Liver (tissue), 9 donors: ENCODE data around the gene SH2D3C. TPM values are rescaled to one million over a fixed set of nuclear protein-coding genes. Genes with fewer than 3 reads are reported as not detected.

Experiments used
- DNase-seq: peaks from one replicate; pipeline ENCODE4 v3.0.0-alpha.2; 2017; ENCODE audit warnings: low spot score
- H3K27ac ChIP-seq, 2 donors: one replicate each; pipeline ENCODE4 v1.7.0; 2013; ENCODE audit warnings: inconsistent platforms in 2 of 2, low read length in 2 of 2, control low read depth in 1 of 2, low read depth in 1 of 2, mild to moderate bottlenecking in 1 of 2
- H3K27me3 ChIP-seq, 4 donors: one replicate each; pipeline versions ENCODE4 v1.6.1 to v1.7.0; 2013; ENCODE audit warnings: low read length in 3 of 4, inconsistent platforms in 1 of 4, mild to moderate bottlenecking in 1 of 4, moderate library complexity in 1 of 4; ENCODE audit not compliant: control insufficient read depth in 4 of 4, insufficient read depth in 4 of 4
- H3K36me3 ChIP-seq, 4 donors: one replicate each; pipeline versions ENCODE4 v1.6.1 to v1.7.0; 2013; ENCODE audit warnings: low read length in 3 of 4, mild to moderate bottlenecking in 3 of 4, low read depth in 1 of 4, moderate library complexity in 1 of 4; ENCODE audit not compliant: control insufficient read depth in 4 of 4, insufficient read depth in 3 of 4
- H3K4me1 ChIP-seq, 4 donors: one replicate each; pipeline versions ENCODE4 v1.6.1 to v1.7.0; 2013; ENCODE audit warnings: low read length in 3 of 4, mild to moderate bottlenecking in 3 of 4, moderate library complexity in 1 of 4; ENCODE audit not compliant: control insufficient read depth in 4 of 4, insufficient read depth in 4 of 4
- H3K4me3 ChIP-seq, 3 donors: one replicate each; pipeline versions ENCODE4 v1.6.1 to v1.7.0; 2013; ENCODE audit warnings: low read length in 3 of 3, control low read depth in 1 of 3, low read depth in 1 of 3, mild to moderate bottlenecking in 1 of 3
- H3K9ac ChIP-seq, 2 donors: one replicate each; pipeline ENCODE4 v1.7.0; 2013; ENCODE audit warnings: low read length in 2 of 2, mild to moderate bottlenecking in 2 of 2, moderate library complexity in 2 of 2, control low read depth in 1 of 2, low read depth in 1 of 2
- H3K9me3 ChIP-seq, 4 donors: one replicate each; pipeline versions ENCODE4 v1.6.1 to v1.7.0; 2013; ENCODE audit warnings: low read length in 3 of 4; ENCODE audit not compliant: control insufficient read depth in 4 of 4
- EGR1 ChIP-seq, 2 donors: IDR thresholded peaks; 2 replicates each; pipeline ENCODE4 v1.6.1; 2016 to 2018; ENCODE audit warnings: antibody characterized with exemption in 2 of 2, low read depth in 2 of 2
- FOXA1 ChIP-seq: IDR thresholded peaks from 2 replicates; pipeline ENCODE4 v1.6.1; 2016; ENCODE audit warnings: antibody characterized with exemption
- FOXA2 ChIP-seq: IDR thresholded peaks from 2 replicates; pipeline ENCODE4 v1.6.1; 2016; ENCODE audit warnings: antibody characterized with exemption
- GABPA ChIP-seq, 2 donors: IDR thresholded peaks in 1 of 2; conservative IDR thresholded peaks in 1 of 2; 2 replicates each; pipeline ENCODE4 v1.6.1; 2016; ENCODE audit warnings: antibody characterized with exemption in 2 of 2, mild to moderate bottlenecking in 1 of 2, moderate library complexity in 1 of 2
- HNF4A ChIP-seq, 2 donors: conservative IDR thresholded peaks; 2 replicates each; pipeline ENCODE4 v1.6.1; 2016; ENCODE audit warnings: antibody characterized with exemption in 2 of 2, mild to moderate bottlenecking in 2 of 2
- HNF4G ChIP-seq: IDR thresholded peaks from 2 replicates; pipeline ENCODE4 v1.6.1; 2016; ENCODE audit warnings: antibody characterized with exemption
- JUND ChIP-seq, 2 donors: IDR thresholded peaks; 2 replicates each; pipeline ENCODE4 v1.6.1; 2016; ENCODE audit warnings: antibody characterized with exemption in 2 of 2
- NR2F2 ChIP-seq: IDR thresholded peaks from 2 replicates; pipeline ENCODE4 v1.6.1; 2016; ENCODE audit warnings: antibody characterized with exemption
- RAD21 ChIP-seq, 2 donors: IDR thresholded peaks; 2 replicates each; pipeline ENCODE4 v1.6.1; 2016; ENCODE audit warnings: antibody characterized with exemption in 2 of 2, mild to moderate bottlenecking in 2 of 2
- RXRA ChIP-seq, 2 donors: IDR thresholded peaks; 2 replicates each; pipeline ENCODE4 v1.6.1; 2017 to 2018; ENCODE audit warnings: antibody characterized with exemption in 2 of 2, mild to moderate bottlenecking in 1 of 2
- SP1 ChIP-seq: IDR thresholded peaks from 2 replicates; pipeline ENCODE4 v1.6.1; 2018; ENCODE audit warnings: antibody characterized with exemption, mild to moderate bottlenecking
- TAF1 ChIP-seq: conservative IDR thresholded peaks from 2 replicates; pipeline ENCODE4 v1.6.1; 2016; ENCODE audit warnings: antibody characterized with exemption, mild to moderate bottlenecking
- YY1 ChIP-seq: IDR thresholded peaks from 2 replicates; pipeline ENCODE4 v1.6.1; 2016; ENCODE audit warnings: antibody characterized with exemption, mild to moderate bottlenecking
- WGBS: extraction: QIAGEN DNeasy Blood & Tissue Kit; methylation state at CpG from one replicate; pipeline ENCODE4 v1.1.7; 2013; 5-methylcytosine and 5-hydroxymethylcytosine counted together
- polyA plus RNA-seq, 2 donors: library from polyadenylated mRNA; stranded (reverse) in 1 of 2; unstranded in 1 of 2; fragments of 200-250 nt in 1 of 2; fragments of >200 nt in 1 of 2; fragmentation: Nextera tagmentation in 1 of 2; extraction: Ambion mirVana in 1 of 2; gene quantifications; one replicate each; pipeline versions ENCODE4 v1.2.1 to v1.2.3, GENCODE V29; 2013 to 2015
- total RNA-seq, 2 donors: library from RNA; depleted of rRNA; stranded (reverse); fragments of >200 nt; gene quantifications; one replicate each; pipeline ENCODE4 v1.2.3, GENCODE V29; 2014
- TF ChIP-seq, protein P1 (sequence below): IDR thresholded peaks from 2 replicates; pipeline ENCODE4 v1.6.1; 2016; ENCODE audit warnings: antibody characterized with exemption
- TF ChIP-seq, protein P2 (sequence below): IDR thresholded peaks from 2 replicates; pipeline ENCODE4 v1.6.1; 2016; ENCODE audit warnings: antibody characterized with exemption, mild to moderate bottlenecking
- TF ChIP-seq, protein P3 (sequence below): fragments of 150-350 bp; IDR thresholded peaks from 2 replicates; pipeline ENCODE4 v1.5.1; 2017; ENCODE audit warnings: improper control_type of control experiment, low read depth, low read length; ENCODE audit not compliant: missing input control
- donor health status: healthy.
- donor health status: healthy.
- donor health status: healthy.
- donor health status: healthy.
- donor health status: healthy.

Gene SH2D3C
- total and polyA plus RNA-seq, 4 donors, result 2.2 to 5.1 (median 3.9) TPM

DNA sequence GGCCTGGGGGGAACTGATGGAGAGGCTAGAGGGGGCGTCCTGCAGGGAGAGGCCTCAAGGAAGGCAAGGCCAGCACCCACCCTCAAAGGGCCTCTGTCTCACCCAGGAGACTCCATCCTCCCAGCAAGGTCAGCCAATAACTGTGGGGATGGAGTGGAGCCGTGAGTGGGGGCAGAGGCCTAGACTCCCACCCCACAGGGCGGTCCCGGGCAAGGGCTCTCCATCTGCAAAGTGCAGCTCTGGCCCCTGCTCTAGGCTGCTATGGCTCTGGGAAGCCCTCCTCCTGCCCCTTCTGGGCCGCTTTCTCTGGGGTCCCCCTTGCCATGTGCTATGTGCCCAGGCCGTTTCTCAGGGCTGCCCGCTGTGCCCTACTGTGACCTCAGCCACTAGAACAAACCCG, 38.3 kb upstream of the SH2D3C start:
- WGBS, result 88% methylated on average over 8 of the region's 8 CpGs
- no peaks in the 10 kb centered on the region for H3K9me3 ChIP-seq
- no peak overlapping the region for H3K9ac ChIP-seq
- TF ChIP-seq SP1 (no peak), RAD21 (IDR thresholded peaks at IDR 0.05) (no peak), GABPA (IDR thresholded peaks at IDR 0.05 in 1 of 2, conservative IDR thresholded peaks at IDR 0.05 in 1 of 2) (no peak), HNF4G (no peak), JUND (IDR thresholded peaks at IDR 0.05) (no peak), RXRA (IDR thresholded peaks at IDR 0.05) (no peak), TAF1 (no peak), YY1 (no peak), EGR1 (IDR thresholded peaks at IDR 0.05; ENCODE audit: low read depth in 2 of 2) (no peak), FOXA2 (no peak), FOXA1 (no peak), HNF4A (conservative IDR thresholded peaks at IDR 0.05) (no peak)
- TF ChIP-seq, protein P1, sequence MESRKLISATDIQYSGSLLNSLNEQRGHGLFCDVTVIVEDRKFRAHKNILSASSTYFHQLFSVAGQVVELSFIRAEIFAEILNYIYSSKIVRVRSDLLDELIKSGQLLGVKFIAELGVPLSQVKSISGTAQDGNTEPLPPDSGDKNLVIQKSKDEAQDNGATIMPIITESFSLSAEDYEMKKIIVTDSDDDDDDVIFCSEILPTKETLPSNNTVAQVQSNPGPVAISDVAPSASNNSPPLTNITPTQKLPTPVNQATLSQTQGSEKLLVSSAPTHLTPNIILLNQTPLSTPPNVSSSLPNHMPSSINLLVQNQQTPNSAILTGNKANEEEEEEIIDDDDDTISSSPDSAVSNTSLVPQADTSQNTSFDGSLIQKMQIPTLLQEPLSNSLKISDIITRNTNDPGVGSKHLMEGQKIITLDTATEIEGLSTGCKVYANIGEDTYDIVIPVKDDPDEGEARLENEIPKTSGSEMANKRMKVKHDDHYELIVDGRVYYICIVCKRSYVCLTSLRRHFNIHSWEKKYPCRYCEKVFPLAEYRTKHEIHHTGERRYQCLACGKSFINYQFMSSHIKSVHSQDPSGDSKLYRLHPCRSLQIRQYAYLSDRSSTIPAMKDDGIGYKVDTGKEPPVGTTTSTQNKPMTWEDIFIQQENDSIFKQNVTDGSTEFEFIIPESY, result no peak
- TF ChIP-seq, protein P2, sequence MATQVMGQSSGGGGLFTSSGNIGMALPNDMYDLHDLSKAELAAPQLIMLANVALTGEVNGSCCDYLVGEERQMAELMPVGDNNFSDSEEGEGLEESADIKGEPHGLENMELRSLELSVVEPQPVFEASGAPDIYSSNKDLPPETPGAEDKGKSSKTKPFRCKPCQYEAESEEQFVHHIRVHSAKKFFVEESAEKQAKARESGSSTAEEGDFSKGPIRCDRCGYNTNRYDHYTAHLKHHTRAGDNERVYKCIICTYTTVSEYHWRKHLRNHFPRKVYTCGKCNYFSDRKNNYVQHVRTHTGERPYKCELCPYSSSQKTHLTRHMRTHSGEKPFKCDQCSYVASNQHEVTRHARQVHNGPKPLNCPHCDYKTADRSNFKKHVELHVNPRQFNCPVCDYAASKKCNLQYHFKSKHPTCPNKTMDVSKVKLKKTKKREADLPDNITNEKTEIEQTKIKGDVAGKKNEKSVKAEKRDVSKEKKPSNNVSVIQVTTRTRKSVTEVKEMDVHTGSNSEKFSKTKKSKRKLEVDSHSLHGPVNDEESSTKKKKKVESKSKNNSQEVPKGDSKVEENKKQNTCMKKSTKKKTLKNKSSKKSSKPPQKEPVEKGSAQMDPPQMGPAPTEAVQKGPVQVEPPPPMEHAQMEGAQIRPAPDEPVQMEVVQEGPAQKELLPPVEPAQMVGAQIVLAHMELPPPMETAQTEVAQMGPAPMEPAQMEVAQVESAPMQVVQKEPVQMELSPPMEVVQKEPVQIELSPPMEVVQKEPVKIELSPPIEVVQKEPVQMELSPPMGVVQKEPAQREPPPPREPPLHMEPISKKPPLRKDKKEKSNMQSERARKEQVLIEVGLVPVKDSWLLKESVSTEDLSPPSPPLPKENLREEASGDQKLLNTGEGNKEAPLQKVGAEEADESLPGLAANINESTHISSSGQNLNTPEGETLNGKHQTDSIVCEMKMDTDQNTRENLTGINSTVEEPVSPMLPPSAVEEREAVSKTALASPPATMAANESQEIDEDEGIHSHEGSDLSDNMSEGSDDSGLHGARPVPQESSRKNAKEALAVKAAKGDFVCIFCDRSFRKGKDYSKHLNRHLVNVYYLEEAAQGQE, result no peak
- H3K27me3 ChIP-seq, result no peaks in the 10 kb centered on the region
- H3K27ac ChIP-seq, result no peak overlapping the region
- no peak for DNase-seq
- H3K4me1 ChIP-seq, result no peaks in the 10 kb centered on the region
- peaks cover 21 to 47% (median 26%) of the 10 kb centered on the region in 4 donors for H3K36me3 ChIP-seq
- no peak overlapping the region for H3K4me3 ChIP-seq

DNA sequence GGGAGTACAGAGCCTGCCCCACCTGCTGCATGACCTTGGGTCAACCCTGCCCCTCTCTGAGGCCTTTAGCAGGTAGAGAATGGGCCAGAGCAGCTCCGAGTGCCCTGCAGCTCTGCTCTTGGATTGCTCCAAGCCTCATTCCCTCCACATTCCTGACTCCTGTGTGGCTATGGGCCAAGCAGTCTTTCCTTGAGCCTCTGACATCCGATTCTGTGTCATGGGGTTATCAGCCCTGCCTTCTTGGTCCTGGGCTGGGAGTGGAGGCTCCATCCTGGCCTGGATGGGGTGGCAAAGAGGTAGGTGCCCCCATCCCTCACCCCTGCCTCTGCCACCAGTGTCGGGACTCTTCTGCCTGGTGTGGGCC, 37.9 kb upstream of the SH2D3C start:
- no peaks in the 10 kb centered on the region for H3K4me1 ChIP-seq
- no peak overlapping the region for H3K27ac ChIP-seq
- DNase-seq, result no peak
- 77% methylated on average over 3 of the region's 3 CpGs for WGBS
- no peak overlapping the region for H3K9ac ChIP-seq
- peaks cover 21 to 47% (median 26%) of the 10 kb centered on the region in 4 donors for H3K36me3 ChIP-seq
- no peaks in the 10 kb centered on the region for H3K9me3 ChIP-seq
- TF ChIP-seq EGR1 (IDR thresholded peaks at IDR 0.05; ENCODE audit: low read depth in 2 of 2) (no peak), SP1 (no peak), NR2F2 (peak; percentile 33), YY1 (no peak), RAD21 (IDR thresholded peaks at IDR 0.05) (no peak)
- TF ChIP-seq, protein P1, result no peak
- TF ChIP-seq, protein P2, result no peak
- TF ChIP-seq, protein P3, sequence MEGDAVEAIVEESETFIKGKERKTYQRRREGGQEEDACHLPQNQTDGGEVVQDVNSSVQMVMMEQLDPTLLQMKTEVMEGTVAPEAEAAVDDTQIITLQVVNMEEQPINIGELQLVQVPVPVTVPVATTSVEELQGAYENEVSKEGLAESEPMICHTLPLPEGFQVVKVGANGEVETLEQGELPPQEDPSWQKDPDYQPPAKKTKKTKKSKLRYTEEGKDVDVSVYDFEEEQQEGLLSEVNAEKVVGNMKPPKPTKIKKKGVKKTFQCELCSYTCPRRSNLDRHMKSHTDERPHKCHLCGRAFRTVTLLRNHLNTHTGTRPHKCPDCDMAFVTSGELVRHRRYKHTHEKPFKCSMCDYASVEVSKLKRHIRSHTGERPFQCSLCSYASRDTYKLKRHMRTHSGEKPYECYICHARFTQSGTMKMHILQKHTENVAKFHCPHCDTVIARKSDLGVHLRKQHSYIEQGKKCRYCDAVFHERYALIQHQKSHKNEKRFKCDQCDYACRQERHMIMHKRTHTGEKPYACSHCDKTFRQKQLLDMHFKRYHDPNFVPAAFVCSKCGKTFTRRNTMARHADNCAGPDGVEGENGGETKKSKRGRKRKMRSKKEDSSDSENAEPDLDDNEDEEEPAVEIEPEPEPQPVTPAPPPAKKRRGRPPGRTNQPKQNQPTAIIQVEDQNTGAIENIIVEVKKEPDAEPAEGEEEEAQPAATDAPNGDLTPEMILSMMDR, result no peak
- H3K4me3 ChIP-seq, result no peak overlapping the region
- no peaks in the 10 kb centered on the region for H3K27me3 ChIP-seq
